Right lobe of liver (tissue), 4 donors: ENCODE data around the gene SLC46A3.
A peak's percentile ranks its signal among the peaks of the same experiment; 100 is the strongest.

Experiments
- POLR2A ChIP-seq: fragments of 450-650 bp; IDR thresholded peaks from one replicate; pipeline ENCODE4 v1.6.1; 2017; ENCODE audit warnings: antibody characterized with exemption, mild to moderate bottlenecking
- TF ChIP-seq, protein P1 (sequence below), 4 donors: fragments of 200-600 bp in 3 of 4; fragments of 450-650 bp in 1 of 4; IDR thresholded peaks; one replicate each; pipeline versions ENCODE4 v1.5.1 to v1.8.0; 2016 to 2022; ENCODE audit warnings: antibody characterized with exemption in 4 of 4, mild to moderate bottlenecking in 2 of 4
- donor health status: DM: no; HTN: no; CAD: no.
- donor health status: DM: no; HTN: no; CAD: no.
- donor health status: DM: no; HTN: yes; CAD: no.

GRCh38 chr13:28735481-28736029 lies 16.8 kb upstream of the SLC46A3 start:
- TF ChIP-seq, protein P1, sequence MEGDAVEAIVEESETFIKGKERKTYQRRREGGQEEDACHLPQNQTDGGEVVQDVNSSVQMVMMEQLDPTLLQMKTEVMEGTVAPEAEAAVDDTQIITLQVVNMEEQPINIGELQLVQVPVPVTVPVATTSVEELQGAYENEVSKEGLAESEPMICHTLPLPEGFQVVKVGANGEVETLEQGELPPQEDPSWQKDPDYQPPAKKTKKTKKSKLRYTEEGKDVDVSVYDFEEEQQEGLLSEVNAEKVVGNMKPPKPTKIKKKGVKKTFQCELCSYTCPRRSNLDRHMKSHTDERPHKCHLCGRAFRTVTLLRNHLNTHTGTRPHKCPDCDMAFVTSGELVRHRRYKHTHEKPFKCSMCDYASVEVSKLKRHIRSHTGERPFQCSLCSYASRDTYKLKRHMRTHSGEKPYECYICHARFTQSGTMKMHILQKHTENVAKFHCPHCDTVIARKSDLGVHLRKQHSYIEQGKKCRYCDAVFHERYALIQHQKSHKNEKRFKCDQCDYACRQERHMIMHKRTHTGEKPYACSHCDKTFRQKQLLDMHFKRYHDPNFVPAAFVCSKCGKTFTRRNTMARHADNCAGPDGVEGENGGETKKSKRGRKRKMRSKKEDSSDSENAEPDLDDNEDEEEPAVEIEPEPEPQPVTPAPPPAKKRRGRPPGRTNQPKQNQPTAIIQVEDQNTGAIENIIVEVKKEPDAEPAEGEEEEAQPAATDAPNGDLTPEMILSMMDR (IDR thresholded peaks at IDR 0.05) = peak in 1 of 4 donors; percentile 26
- no peak for TF ChIP-seq POLR2A
